H54 (cell line): ENCODE data around the gene MIS12.
A peak's percentile ranks its signal among the peaks of the same experiment; 100 is the strongest.

ENCODE experiments used
- DNase-seq: peaks from one replicate; pipeline ENCODE4 v3.0.0; 2011; ENCODE audit warnings: low spot score, mixed read lengths; ENCODE audit not compliant: insufficient read length
- FAIRE-seq: peaks from 3 replicates; lab custom pipeline; 2011; peaks lifted over from hg19 to GRCh38; lab: Jason Lieb, UNC
- POLR2A ChIP-seq: IDR thresholded peaks from 2 replicates; pipeline ENCODE4 v1.6.1; 2011; ENCODE audit warnings: low read depth, mild to moderate bottlenecking, low read length

MIS12 gene

GRCh38 chr17:5480962-5481361 is 5.4 kb upstream of the MIS12 start:
- FAIRE-seq = no peak
- DNase-seq = no peak
- TF ChIP-seq POLR2A = no peak

- no peak for DNase-seq
- FAIRE-seq = no peak
- TF ChIP-seq POLR2A = no peak
Measured at GRCh38 chr17:5481451-5481850, 4.9 kb upstream of the MIS12 start.

GRCh38 chr17:5485270-5486205 is 828 bp upstream of the MIS12 start, which contains the start of gene DERL2:
DERL2 (minus strand) TSS chr17:5486178; CDS start chr17:5486161, 17 bp downstream.
- no peak for FAIRE-seq
- peak; percentile 79 for TF ChIP-seq POLR2A

GRCh38 chr17:5488752-5489151 is 2.4 kb downstream of the MIS12 start:
- DNase-seq (no peak), FAIRE-seq (no peak)
- no peak for TF ChIP-seq POLR2A

More at GRCh38 chr17:5485270-5486205, 828 bp upstream of the MIS12 start, which contains the start of gene DERL2:
- DNase-seq = peak; percentile 71

- no peak for FAIRE-seq
- TF ChIP-seq POLR2A = no peak
- DNase-seq = no peak
Measured at GRCh38 chr17:5492970-5493369, 6.6 kb downstream of the MIS12 start.

GRCh38 chr17:5499476-5500231 is 13.3 kb downstream of the MIS12 start:
- DNase-seq (no peak), FAIRE-seq (no peak)
- no peak for TF ChIP-seq POLR2A

GRCh38 chr17:5500247-5500588 is 13.9 kb downstream of the MIS12 start:
- no peak for DNase-seq
- no peak for TF ChIP-seq POLR2A
- no peak for FAIRE-seq

- FAIRE-seq (no peak), DNase-seq (peak; percentile 44)
- no peak for TF ChIP-seq POLR2A
Measured at GRCh38 chr17:5500589-5501391, 14.4 kb downstream of the MIS12 start.

- no peak for TF ChIP-seq POLR2A
- FAIRE-seq (no peak), DNase-seq (no peak)
Measured at GRCh38 chr17:5501685-5502084, 15.3 kb downstream of the MIS12 start.

- no peak for FAIRE-seq
- DNase-seq = no peak
- TF ChIP-seq POLR2A = no peak
Measured at GRCh38 chr17:5502552-5502951, 16.2 kb downstream of the MIS12 start.

- TF ChIP-seq POLR2A = no peak
- FAIRE-seq = no peak
- no peak for DNase-seq
Measured at GRCh38 chr17:5506307-5506706, 19.9 kb downstream of the MIS12 start.

GRCh38 chr17:5508810-5509209 is 22.4 kb downstream of the MIS12 start:
- FAIRE-seq (no peak), DNase-seq (no peak)
- TF ChIP-seq POLR2A = no peak

- no peak for TF ChIP-seq POLR2A
- DNase-seq = no peak
- FAIRE-seq = no peak
Measured at GRCh38 chr17:5509482-5509881, 23.1 kb downstream of the MIS12 start.
